NCI-H1105 treated with DMSO at 0.1 percent for 48 hours (cell line): ENCODE data around the gene FAM227A.

ENCODE experiments used
- DNase-seq: peaks from one replicate; lab custom pipeline; 2025; lab: John Stamatoyannopoulos, UW

Gene FAM227A

GRCh38 chr22:38656256-38657044 lies at the start of gene FAM227A, which contains the start of gene CBY1:
Gene FAM227A, minus strand, starts transcription at chr22:38656392. Its CDS starts 6,224 bp downstream, at chr22:38650168.
Gene CBY1, plus strand, starts transcription at chr22:38656638. Its CDS starts 11,417 bp downstream, at chr22:38668055.
- DNase-seq = peak; percentile 87

DNA sequence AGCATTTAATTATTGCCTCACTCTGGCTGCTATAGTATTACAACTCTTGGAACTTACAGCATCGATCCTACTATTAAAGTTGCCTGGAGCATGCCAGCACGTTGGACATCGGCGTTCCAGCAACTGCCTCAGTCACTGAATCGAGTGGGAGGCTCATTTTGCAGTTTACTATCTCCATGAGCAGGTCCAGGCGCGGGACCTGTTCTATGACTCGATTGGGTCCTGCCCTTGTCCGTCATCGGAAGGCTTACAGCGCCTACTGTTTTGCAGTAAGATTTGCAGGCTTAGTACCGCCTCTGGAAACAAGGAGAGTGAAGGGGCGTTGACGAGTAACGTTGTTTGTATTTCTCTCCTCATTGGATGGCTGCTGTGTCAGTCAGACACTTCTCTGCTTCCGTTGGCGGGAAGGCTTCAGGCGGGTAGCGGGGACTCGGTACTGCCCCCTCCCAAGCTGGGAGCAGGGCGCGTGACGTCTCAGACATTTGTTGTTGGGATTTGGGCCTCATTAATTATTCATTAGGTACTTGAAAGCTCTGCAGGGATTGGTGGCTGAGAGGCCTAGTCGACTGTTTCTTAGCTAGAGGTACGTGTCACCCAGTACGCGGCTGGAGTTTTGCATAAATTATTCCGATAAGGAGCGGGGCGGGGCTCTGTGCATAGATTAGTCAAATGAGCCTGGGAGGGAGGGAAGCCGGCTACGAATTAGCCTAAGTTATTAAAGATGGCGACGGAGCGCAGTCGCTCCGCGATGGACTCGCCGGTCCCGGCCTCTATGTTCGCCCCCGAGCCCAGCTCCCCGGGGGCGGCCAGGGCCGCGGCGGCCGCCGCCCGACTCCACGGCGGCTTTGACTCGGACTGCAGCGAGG lies 49.3 kb upstream of the FAM227A start, which contains the start of gene GTPBP1:
GTPBP1 (plus strand) TSS at position 710 of the 866 bp plus-strand sequence; CDS start at position 722, 12 bp downstream.
- peak; percentile 100 for DNase-seq

DNA sequence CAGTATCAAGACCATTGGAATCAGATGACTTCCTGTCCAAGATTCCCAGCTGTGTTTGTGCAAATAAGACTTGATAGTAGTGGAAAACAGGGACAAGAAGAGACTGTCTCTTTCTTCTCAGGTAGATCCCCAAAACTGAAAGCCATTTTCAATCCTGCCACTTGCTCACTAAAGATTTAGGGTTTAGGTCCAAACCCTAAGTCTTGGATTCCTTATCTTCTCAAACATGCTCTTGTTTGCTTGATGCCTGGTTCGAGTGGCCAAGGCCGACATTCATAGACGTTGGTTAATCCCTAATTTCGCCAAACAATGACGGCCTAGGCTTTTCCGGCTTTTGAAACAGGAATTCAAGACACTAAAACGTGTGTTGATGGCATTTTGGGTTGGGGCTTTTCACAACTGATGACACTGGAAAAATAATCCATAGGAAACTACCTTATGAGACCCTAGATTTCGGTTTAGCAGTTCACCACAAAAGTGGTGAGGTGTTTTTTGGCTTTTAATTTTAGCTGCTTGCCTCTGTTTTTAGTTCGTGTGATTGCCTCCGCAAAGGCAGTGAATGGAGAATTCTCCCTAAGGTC lies 48.6 kb upstream of the FAM227A start:
- no peak for DNase-seq

- DNase-seq = peak; percentile 85
These were observed 44.8 kb upstream of the FAM227A start, which contains the start of gene JOSD1 for GRCh38 chr22:38700789-38701628. Gene JOSD1, minus strand, starts transcription at chr22:38700943. Its CDS starts 956 bp downstream, at chr22:38699987.

DNA sequence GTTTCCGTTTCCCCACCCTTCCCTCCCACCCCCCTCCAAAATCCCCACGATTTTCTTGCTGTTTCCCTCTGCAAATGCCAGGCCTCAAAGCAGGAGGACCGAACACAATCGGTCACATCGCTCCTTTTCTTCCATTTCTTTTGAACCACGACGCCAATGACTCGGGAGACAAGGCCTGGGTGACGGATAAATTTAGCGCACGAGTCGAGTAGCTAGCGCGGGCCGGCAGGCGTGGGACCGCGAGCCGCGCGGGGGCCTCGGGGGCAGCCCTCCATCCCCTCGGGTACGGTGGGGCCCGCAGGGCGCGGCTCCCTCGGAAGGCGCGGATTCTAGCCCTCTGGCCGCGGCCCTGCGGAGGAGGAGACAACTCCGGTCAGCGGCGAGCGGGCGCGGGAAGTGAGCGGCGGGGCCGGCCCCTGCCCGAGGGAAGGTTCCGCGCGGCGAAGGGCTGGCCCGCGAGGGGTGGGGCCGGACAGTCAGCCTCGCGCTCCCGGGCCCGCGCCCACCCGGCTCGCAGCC lies 44.1 kb upstream of the FAM227A start:
- DNase-seq = no peak

DNA sequence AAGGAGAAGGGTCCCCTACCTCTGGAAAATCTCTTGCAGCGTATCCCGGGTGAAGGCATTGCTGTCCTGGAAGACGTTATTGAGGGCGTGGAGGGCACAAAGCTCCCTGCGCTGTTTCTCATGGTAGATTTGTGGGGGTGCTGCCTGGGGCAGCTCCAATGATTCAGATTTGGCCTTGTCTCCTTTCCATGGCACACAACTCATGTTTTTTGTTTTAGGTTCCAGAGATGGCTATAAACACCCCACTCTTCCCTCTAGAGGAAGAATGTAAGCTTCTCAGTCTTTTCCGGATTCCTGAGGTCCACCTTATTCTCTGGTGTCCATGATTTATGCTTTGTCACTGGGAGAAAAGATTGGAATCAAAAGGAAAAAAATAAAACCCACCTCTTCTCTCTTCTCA lies 43.6 kb upstream of the FAM227A start:
- no peak for DNase-seq

- DNase-seq = no peak
These were observed 43.0 kb upstream of the FAM227A start for GRCh38 chr22:38699143-38699542.

DNA sequence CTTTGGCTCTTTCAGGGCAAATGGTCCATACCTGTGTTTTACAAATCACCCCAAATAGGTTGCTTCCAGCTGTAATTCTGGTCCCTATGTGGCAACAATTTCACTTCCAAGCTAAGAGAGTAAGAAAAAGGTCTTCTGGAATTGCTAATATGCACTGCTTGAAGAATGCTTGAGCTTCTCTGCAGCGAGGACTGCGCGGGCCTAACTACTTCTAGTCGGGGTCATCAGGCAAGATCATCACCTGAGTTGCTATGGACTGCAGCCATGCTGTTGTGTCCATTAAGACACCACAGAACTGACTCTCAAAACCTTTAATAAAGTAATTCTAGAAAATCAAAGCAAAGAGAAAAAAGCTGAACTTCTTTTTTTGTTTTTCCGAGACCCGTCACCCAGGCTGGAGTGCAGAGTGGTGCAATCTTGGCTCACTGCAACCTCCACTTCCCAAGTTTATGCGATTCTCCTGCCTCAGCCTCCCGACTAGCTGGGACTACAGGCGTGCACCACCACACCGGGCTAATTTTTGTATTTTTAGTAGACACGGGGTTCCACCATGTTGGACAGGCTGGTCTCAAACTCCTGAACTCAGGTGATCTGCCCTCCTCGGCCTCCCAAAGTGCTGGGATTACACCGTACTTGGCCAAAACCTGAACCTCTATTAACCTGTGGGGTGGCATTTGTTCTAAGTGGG lies 42.4 kb upstream of the FAM227A start:
- DNase-seq = no peak

DNA sequence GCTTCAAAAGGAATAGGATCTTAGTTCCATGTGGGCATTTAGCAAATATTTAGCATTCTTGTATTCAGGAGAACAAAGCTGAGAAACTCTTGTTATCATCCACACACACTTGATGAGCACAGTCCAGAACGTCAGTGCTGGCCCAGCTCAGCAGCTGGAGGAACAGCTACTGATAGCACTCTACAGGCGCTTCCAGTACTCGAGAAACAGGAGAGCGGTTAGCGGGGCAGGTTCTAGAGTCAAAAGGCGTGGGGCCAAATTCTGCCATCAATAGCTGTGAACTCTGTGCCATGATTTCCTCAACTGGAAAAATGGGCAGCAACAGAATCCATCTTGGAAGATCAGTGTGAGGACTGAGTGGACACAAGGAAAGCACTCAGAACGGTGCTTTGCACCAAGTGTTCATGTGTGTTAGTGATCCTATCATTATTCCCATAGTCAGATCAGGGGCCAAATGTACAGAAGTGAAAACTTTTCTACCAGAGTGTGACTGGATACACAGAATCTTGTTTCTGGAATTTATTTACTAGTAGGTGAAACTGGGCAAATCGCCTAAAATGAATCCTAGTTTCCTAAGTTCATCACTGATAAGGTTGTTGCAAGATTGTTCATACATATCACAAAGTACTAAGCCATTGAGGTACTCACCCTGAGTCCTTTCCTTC lies 41.4 kb upstream of the FAM227A start:
- no peak for DNase-seq

DNA sequence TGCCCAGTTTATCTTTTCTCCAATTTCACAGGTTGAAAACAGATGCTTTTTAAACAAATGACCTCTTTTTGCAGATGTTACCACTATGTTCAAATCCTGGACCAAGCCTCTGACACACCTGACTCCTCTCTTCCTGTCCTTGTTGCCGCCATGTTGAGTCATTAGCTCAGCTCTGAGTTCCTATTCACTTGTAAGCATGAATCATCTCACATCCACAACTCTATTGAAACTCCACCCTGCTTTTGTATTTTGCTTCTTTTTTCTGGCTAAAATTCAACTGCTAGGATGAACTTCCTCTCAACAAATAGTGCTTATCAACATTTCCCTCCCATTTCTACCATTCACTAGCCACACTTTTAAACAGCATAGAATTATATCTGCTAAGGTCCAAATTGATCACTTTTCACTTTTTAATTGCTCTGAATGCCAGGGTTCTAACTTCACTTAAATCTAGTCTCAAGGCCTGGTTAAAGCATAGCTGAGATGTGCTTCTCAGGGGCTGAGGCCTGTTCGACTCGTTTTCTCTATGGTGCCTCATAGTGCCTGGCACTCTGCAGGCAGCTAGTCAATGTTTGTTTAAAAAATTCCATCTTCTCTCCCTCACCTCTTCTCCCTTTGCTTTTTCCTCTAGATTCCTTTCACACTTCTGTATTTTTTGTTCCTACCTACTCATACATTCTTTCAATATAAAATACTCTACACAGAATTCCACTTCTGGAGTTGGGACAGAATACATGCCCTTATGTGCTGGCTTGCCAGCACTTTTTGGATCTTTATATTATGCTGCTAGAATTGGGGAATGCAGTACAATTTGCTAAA lies 40.6 kb upstream of the FAM227A start:
- DNase-seq = no peak

DNA sequence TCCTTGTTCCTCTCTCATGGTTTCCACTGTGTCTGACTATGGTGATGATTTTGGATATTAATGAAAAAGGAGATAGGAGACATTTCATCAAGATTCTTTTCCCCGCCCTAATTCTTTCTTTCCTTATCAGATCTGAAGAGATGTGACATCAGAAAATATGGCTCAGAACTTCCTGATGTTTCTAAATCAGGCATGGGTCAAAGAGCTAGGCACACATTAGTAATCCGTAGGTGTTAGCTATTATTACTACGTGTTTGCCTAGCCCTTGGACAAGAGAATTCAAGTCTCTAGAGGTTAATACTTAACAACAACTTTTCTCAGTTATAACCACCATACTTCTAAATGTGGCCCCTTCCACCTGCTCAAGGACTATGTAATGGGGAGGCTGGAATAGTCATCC lies 38.7 kb upstream of the FAM227A start:
- DNase-seq = no peak

- DNase-seq = no peak
These were observed 37.9 kb upstream of the FAM227A start for GRCh38 chr22:38694049-38694448.

GRCh38 chr22:38689651-38690050 lies 33.5 kb upstream of the FAM227A start:
- DNase-seq = no peak

DNA sequence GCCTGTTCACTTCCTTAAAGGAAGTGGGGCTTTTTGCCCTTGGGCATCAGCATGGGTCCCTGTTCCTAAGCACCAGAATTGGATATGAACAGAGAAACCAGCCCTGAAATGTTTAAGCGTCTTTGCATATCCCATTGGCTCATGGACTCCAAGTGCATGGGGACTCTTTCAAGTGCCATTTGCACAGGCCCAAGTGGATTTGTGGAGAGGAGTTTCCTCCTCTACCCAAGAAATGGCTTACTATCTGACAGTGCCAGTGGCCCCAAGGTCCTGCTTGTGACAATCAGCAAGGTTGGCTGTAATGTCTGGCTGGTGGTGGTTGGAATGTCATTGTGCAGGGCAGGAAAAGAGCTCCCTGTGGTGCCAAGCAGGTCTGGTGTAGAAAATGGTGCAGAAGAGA lies 29.6 kb upstream of the FAM227A start:
- DNase-seq = no peak

DNA sequence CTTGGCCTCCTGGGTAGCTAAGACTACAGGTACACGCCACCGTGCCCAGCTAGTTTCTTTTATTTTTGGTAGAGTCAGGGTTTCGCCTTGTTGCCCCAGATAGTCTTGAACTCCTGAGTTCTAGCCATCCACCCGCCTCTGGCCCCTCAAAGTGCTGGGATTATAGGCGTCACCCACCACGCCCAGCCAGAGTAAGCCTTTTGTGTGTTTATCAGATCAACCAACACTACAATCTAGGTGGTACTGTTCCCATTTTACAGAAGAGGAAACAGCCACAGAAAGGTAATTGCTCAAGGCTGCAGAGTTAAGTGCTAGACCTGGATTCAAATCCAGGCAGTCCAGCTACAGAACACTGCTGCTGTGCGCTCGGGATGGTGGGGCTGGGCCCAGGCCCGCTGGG lies 28.7 kb upstream of the FAM227A start:
- DNase-seq = no peak

GRCh38 chr22:38681582-38682335 lies 25.6 kb upstream of the FAM227A start, which contains the start of gene TOMM22:
Gene TOMM22, plus strand, starts transcription at chr22:38681957. Its CDS starts 22 bp downstream, at chr22:38681979.
- peak; percentile 79 for DNase-seq

- DNase-seq = no peak
These were observed 19.6 kb upstream of the FAM227A start for GRCh38 chr22:38675833-38676232.

- DNase-seq = no peak
These were observed 18.7 kb upstream of the FAM227A start for GRCh38 chr22:38674888-38675287.
